Activated CD8-positive, alpha-beta memory T cell treated with anti-CD3 and anti-CD28 coated beads for 36 hours (primary cell): ENCODE measurements around the gene GSTT2B. TPM values are rescaled to one million over a fixed set of nuclear protein-coding genes. Genes with fewer than 3 reads are reported as not detected.
"Not testable (repeated sequence)": the region's sequence is repeated elsewhere in the genome, so short reads cannot be mapped to it uniquely, and the experiment has no call there.

Source experiments
- CTCF ChIA-PET: fragments of 350-600 bp; sonication (Branson Sonifier 250); formaldehyde crosslinking; loops from one replicate; lab custom pipeline; 2021; ENCODE audit warnings: antibody characterized with exemption; lab: Charles Lee
- POLR2A ChIA-PET: fragments of 350-600 bp; sonication (Branson Sonifier 250); formaldehyde crosslinking; loops from one replicate; lab custom pipeline; 2021; ENCODE audit warnings: antibody characterized with exemption; lab: Charles Lee
- total RNA-seq, 2 experiments: library from RNA; stranded (reverse); gene quantifications; one replicate each; pipeline ENCODE4 v1.2.3, GENCODE V29; 2021

Gene GSTT2B
- total RNA-seq, 2 experiments from 2014 or later = not detected

DNA sequence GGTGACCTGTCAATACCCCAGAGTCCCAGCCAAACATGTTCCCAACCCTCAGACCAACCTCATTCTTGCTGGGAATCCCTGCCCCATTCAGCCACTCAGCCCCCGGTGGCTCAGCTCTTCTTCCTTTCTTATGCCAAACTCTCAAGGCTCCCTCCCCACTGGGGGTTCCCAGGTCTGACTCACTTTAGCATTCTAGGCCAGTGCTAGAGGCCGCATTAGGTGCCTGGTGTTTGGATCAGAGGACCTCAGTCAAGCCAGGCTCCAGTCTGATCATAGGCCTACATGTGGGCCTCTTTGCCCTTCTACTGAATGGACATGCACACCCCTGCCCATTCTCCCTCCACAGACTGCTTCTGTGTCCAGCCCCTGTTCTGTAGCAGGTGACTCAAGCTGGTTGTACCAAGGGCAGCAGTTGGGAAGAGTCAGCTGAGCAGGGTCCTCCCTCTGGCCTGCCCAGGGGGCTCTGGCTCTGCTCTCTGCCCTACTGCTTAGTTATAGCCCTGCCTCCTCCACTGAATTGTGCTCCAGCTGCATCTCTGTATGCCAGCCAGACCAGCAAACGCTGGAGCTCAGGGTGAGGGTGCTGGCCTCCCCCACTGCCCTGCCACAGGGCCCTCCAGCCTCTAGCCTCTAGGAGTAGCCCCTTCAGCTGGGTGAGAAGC lies 28.7 kb upstream of the GSTT2B start:
- CTCF ChIA-PET, POLR2A ChIA-PET: not testable (repeated sequence)

DNA sequence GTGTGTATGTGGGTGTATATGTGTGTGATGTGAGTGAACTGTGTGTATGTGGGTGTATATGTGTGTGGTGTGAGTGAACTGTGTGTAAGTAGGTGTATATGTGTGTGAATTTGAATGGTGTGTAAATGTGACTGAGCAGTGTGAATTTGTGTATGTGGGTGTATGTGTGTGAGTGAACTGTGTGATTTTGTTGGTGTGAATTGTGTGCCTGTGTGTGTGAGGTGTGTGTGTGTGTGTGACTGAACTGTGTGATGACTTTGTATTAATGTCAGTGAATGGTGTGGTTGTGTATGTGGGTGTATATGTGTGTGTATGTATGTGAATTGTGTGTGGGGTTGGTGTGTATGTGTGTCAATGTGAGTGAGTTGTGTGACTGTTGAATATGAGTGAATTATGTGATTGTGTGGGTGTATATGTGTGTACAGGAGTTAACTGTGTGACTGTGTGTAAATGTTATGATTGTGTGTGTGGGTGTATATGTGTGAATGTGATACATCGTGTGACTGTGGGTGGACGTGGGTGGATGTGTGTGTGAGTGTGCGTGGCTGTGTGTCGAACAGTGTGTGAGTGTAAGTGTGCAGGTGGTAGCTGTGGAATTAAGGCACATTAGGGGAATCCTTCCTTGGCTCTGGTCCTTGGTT lies 25.7 kb upstream of the GSTT2B start:
- CTCF ChIA-PET, POLR2A ChIA-PET: not testable (repeated sequence)

DNA sequence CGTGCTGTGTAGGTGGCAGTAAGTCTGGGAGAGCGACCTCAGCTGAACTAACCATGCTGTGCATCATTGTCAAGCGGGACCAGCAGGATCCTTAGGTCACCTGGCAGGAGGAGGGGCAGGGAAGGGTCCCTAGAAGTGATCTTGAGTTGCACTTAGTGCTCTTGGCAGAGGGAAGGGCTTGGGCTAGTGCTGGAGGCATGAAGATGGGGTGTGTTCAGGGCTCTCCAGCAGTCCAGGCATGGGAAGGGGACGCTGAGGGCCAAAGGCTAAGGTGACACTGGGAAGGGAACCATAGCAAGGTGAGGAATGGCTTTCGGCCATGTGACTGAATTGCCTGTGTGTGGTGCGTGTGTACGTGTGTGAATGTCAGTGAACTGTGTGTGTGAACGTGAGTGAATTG lies 25.1 kb upstream of the GSTT2B start:
- CTCF ChIA-PET, POLR2A ChIA-PET: not testable (repeated sequence)

DNA sequence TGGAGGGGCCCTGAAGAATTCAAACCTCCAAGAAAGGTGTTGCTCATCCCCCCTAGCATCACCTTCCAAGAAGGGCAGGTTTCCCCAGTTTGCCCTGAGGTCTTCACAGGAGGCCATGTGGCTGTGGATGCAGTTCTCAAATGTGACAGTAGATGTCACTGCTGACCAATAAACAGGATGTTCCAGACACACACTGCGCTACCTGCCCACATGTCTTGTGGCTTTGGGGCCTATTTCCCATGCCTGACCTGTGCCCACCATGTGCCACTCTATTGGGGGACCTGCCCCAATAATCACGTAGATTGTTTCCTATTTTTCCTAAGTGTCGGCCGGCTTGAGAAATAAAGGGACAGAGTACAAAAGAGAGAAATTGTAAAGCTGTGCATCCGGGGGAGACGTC lies 23.4 kb upstream of the GSTT2B start:
- ChIA-PET CTCF (no interaction called here), POLR2A (no interaction called here)

DNA sequence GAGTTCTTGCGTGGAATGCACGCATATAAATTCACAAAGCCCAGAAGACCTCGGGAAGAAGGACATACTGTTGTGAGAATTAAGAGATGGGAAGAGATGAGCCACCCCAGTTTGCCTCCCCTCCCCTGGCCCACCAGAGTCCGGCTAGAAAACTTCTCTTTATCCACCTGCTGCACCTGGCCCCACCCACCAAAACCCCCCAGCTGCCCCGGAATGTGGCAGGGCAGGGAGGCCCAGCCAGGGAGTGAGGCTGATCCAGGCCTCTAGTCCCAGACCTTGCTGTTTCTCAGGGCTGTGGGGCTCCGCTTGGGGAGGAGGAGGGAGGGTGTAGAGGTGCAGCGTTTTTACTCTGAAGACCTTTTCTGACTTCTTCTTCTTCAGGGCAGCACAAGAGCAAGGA lies 19.6 kb upstream of the GSTT2B start:
- CTCF ChIA-PET = not testable (repeated sequence)

DNA sequence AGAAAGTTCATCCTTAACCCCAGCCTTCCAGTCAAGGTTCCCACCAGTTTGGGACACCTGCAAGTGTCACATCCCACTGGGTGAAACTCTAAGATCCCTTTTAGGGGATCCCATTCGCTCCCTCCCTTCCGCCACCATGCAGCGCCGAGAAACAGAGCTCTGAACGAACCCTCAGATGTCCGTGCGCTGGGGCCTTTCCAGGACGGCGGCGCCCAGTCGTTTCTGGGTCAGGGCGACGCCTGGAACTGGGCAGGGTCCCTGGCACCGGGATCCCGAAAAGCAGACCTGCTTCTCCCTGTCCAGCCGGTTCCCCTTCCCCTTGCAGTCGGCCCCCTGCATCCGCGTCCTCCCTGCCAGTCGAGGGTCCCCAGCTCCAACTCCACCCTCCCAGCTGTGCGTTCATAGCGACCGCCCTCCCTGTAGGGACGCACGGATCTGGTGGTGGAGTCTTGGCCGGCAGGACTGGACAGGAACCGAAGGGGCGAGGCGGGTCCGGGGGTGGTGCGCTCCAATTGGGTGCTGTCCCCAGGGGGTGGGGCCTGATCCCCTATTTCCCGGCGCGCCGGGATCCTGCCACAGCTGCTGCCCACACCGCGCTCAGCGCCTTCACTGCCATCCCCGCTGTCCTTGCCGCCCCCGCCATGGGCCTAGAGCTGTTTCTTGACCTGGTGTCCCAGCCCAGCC lies 18.7 kb upstream of the GSTT2B start, which contains the start of gene GSTT2:
GSTT2 (plus strand) TSS at position 578 of the 684 bp plus-strand sequence.
- POLR2A ChIA-PET, CTCF ChIA-PET: not testable (repeated sequence)

More for the DNA sequence above, 19.6 kb upstream of the GSTT2B start:
- POLR2A ChIA-PET = not testable (repeated sequence)

DNA sequence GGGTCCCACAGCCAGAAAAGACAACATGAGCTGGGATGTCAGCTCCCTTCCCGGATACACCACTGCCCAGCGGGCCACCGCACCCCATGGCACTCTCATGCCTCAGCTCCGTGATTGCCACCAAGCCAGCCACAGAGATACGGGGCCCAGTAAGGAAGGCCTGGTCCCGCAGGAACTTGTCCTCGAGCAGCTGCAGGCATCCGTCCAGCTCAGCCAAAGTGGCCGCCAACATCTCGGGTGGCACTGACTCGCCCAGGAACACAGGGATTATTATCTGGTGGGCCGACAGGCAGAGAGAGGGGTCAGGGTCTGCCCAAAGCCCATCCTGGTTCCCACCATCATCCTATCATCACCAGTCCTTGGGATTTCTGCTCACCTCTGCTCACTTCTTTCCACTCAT lies 16.3 kb upstream of the GSTT2B start:
- POLR2A ChIA-PET = not testable (repeated sequence)

DNA sequence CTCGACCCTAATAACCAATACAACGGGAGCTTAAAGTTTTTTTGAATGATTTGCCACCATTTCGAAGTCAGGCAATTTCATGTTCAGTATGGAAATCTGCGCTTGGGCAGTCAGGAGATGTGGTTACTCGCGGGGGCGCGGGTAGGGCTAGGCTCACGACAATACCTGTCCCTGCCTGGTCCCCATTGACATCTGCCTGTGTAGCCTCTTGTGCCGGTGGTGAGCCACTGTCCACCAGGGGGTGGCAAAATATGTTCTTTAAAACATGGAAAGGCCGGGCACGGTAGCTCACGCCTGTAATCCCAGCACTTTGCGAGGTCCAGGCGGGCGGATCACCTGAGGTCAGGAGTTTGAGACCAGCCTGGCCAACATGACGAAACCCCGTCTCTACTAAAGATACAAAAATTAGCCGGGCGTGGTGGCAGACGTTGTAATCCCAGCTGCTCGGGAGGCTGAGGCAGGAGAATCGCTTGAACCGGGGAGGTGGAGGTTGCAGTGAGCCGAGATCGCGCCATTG lies 13.9 kb upstream of the GSTT2B start:
- POLR2A ChIA-PET, CTCF ChIA-PET: not testable (repeated sequence)

More for the DNA sequence above, 16.3 kb upstream of the GSTT2B start:
- CTCF ChIA-PET = not testable (repeated sequence)

DNA sequence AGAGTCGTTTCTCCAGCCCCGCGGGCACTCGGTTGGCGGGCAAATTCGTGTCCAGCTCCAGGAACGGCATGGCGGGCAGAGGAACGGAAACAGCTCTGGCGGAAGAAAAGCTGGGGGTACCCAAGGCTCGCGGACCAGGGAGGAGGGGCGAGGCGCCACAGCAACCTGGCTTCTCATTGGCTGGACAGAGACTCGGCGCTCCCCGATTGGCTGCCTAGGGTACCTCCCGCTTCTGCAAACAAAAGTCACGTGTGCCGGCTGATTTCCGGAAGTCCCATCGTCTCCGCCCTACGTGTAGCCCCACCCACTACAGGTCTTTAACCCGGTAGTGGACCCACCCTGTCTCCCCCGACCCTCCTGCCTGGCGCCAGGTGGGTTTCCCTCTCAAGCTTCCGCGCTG lies 13.3 kb upstream of the GSTT2B start, which contains the start of gene DDT:
DDT (minus strand) TSS at position 97 of the 400 bp plus-strand sequence; CDS start at position 70, 27 bp downstream.
- CTCF ChIA-PET, POLR2A ChIA-PET: not testable (repeated sequence)

DNA sequence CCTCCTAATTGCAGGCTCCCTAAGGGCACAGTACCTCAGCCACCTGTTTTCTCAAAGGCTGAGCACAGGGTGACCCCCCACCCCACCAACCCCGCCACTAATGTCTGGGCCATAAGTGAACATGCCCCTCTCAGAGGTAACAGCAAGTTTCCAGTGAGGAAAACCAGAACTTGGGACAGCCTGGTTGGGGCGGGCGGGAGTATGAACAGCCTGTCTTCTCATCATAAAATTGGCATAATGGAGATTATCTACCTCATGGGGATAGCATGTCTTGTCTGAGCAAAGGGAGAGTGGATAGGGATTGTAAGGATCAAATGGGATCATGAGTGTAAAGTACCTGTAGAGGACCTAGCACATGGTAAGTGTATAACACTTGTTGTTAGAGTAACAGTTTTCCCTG lies 10.9 kb upstream of the GSTT2B start:
- CTCF ChIA-PET = not testable (repeated sequence)

DNA sequence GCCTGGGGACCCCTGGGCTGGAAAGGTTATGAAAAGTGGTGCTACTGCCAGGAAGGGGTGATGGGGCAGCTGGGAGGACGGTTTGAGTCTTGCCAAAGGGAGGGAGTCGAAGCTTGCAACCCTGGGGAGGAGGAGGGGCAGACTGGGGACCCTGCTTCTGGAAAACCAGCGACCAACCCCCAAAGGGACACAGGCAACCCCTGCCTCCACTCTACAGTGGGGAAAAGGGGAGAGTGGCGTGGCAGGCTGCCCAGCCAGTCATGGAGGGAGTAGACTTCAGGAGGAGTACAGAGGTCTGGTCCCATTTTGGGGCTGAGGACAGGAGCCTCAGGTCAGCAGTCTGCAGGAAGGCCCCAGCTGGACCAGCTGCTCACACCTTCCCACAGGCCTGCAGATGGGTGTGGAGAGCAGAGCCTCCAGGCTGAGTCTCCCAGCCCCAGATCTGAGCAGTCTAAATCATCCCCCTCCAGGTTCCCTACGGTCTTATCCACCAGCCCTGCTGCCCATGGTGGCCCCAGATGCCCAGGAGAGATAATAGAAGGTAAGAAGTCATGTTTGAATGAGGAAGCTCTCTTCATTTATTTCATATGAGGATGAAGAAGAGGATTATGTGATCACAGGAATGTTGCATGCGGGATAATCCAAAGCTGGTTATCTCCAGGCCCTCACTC lies 10.0 kb upstream of the GSTT2B start:
- ChIA-PET CTCF (no interaction called here), POLR2A (no interaction called here)

More for the DNA sequence above, 10.9 kb upstream of the GSTT2B start:
- POLR2A ChIA-PET = not testable (repeated sequence)

DNA sequence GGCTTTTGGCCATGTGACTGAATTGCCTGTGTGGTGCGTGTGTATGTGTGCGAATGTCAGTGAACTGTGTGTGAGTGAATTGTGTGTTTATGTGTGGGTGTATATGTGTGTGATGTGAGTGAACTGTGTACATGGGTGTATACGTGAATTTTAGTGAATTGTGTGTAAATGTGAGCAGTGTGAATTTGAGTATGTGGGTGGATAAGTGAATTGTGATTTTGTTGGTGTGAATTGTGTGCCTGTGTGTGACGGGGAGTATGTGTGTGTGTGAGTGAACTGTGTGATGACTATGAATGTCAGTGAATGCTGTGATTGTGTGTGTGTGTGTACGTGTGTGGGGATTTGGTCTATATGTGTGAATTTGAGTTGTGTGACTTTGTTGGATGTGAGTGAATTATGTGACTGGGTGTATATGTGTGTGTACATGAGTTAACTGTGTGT lies 9.2 kb upstream of the GSTT2B start:
- POLR2A ChIA-PET = no interaction called here
- CTCF ChIA-PET = no interaction called here

DNA sequence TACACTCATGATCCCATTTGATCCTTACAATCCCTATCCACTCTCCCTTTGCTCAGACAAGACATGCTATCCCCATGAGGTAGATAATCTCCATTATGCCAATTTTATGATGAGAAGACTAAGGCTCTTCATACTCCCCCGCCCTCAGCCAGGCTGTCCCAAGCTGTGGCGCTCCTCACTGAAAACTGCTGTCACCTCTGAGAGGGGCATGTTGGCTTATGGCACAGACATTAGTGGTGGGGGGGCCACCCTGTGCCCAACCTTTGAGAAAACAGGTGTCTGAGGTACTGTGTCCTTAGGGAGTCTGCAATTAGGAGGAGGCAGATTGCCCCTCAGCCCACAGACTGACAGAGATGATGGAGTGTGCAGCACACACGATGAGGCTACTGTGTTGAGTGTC lies 8.1 kb upstream of the GSTT2B start:
- ChIA-PET POLR2A (no interaction called here), CTCF (no interaction called here)

DNA sequence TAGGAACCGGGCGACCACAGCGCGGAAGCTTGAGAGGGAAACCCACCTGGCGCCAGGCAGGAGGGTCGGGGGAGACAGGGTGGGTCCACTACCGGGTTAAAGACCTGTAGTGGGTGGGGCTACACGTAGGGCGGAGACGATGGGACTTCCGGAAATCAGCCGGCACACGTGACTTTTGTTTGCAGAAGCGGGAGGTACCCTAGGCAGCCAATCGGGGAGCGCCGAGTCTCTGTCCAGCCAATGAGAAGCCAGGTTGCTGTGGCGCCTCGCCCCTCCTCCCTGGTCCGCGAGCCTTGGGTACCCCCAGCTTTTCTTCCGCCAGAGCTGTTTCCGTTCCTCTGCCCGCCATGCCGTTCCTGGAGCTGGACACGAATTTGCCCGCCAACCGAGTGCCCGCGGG lies 5.6 kb upstream of the GSTT2B start, which contains the start of gene DDTL:
DDTL (plus strand) TSS at position 321 of the 400 bp plus-strand sequence; CDS start at position 348, 27 bp downstream.
- POLR2A ChIA-PET, CTCF ChIA-PET: not testable (repeated sequence)

DNA sequence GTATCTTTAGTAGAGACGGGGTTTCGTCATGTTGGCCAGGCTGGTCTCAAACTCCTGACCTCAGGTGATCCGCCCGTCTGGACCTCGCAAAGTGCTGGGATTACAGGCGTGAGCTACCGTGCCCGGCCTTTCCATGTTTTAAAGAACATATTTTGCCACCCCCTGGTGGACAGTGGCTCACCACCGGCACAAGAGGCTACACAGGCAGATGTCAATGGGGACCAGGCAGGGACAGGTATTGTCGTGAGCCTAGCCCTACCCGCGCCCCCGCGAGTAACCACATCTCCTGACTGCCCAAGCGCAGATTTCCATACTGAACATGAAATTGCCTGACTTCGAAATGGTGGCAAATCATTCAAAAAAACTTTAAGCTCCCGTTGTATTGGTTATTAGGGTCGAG lies 5.1 kb upstream of the GSTT2B start:
- POLR2A ChIA-PET, CTCF ChIA-PET: not testable (repeated sequence)

DNA sequence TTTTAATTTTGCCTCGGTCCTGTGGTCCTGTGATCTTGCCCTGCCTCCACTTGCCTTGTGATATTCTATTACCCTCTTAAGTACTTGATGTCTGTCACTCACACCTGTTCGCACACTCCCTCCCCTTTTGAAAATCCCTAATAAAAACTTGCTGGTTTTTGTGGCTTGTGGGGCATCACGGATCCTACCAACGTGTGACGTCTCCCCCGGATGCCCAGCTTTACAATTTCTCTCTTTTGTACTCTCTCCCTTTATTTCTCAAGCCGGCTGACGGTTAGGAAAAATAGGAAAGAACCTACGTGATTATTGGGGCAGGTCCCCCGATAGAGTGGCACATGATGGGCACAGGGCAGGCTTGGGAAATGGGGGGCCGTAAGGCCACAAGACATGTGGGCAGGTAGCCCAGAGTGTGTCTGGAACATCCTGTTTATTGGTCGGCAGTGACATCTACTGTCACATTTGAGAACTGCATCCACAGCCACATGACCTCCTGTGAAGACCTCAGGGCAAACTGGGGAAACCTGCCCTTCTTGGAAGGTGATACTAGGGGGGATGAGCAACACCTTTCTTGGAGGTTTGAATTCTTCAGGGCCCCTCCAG lies 4.6 kb downstream of the GSTT2B start:
- CTCF ChIA-PET = interaction anchor here (1.1 kb wide), 1 partner anchor 201 kb away, joined by 4 read pairs; no protein-coding TSS in a partner anchor
- POLR2A ChIA-PET = not testable (repeated sequence)

DNA sequence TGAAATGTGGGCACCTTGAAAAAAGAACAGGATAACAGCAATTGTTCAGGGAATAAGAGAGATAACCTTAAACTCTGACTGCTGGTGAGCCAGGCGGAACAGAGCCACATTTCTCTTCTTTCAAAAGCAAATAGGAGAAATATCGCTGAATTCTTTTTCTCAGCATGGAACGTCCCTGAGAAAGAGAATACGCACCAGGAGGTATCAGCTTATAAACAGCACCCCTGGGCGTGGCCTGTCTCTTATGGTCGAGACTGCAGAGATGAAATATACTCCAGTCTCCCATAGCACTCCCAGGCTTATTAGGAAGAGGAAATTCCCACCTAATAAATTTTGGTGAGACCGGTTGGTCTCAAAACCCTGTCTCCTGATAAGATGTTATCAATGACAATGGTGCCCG lies 5.1 kb downstream of the GSTT2B start:
- POLR2A ChIA-PET = not testable (repeated sequence)
- CTCF ChIA-PET = interaction anchor here (1.1 kb wide), 1 partner anchor 201 kb away, joined by 4 read pairs; no protein-coding TSS in a partner anchor

DNA sequence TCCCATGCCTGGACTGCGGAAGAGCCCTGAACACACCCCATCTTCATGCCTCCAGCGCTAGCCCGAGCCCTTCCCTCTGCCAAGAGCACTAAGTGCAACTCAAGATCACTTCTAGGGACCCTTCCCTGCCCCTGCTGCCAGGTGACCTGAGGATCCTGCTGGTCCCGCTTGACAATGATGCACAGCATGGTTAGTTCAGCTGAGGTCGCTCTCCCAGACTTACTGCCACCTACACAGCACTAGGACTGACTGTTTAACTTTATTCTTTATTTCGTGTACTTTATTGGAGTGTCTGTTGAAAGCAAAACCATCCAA lies 6.0 kb downstream of the GSTT2B start:
- CTCF ChIA-PET, POLR2A ChIA-PET: not testable (repeated sequence)
